ENCODE data around the gene ZFPM1. TPM values are rescaled to one million over a fixed set of nuclear protein-coding genes. Genes with fewer than 3 reads are reported as not detected.

Gene ZFPM1
- total and polyA plus RNA-seq, 2 of the 8 experiments (the other 6 are each of a cell fraction or from before 2014, with no cell fraction given): 0.74 to 4.8 TPM

DNA sequence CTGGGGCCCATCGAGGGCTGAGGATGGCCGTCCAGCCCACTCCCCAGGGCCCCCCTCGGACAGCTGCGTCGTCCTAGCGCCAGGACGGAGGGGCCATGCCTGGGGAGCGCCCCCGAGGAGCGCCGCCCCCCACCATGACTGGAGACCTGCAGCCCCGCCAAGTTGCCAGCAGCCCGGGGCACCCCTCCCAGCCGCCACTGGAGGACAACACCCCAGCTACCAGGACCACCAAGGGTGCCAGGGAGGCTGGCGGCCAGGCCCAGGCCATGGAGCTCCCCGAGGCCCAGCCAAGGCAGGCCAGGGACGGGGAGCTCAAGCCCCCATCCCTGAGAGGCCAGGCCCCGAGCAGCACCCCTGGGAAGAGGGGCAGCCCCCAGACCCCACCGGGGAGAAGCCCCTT lies 25.7 kb upstream of the ZFPM1 start:
- Histone ChIP-seq H4K20me1 (replicated peaks in 1 of 2; ENCODE audit: control insufficient read depth in 1 of 2, insufficient read depth in 2 of 2, low read length in 2 of 2) (peaks cover 0 to 6% of the 10 kb centered on the region in 2 experiments), H3K56ac (replicated peaks; ENCODE audit: insufficient read length, low read depth, low read length) (no peak overlapping the region), H2AFZ (ENCODE audit: low read length) (no peak overlapping the region), H2BK120ac (replicated peaks; ENCODE audit: low read depth, low read length) (no peak overlapping the region), H3K27me3 (replicated peaks in 1 of 4; ENCODE audit: control insufficient read depth in 3 of 4, extremely low read depth in 1 of 4, insufficient read depth in 3 of 4, low read length in 3 of 4) (peaks cover 0 to 24% (median 16%) of the 10 kb centered on the region in 4 experiments; a peak in 5 of 7 replicates), H3K36me3 (ENCODE audit: control insufficient read depth in 2 of 4, insufficient read depth in 4 of 4, low read length in 3 of 4) (no peaks in the 10 kb centered on the region), H3K79me2 (ENCODE audit: control insufficient read depth in 1 of 2, insufficient read depth in 2 of 2, low read length in 2 of 2) (no peaks in the 10 kb centered on the region), H3K14ac (ENCODE audit: insufficient read length) (no peak overlapping the region), H2BK5ac (ENCODE audit: low read depth, low read length) (no peak overlapping the region), H3K9ac (replicated peaks in 1 of 4; ENCODE audit: extremely low read depth in 1 of 4, low read depth in 3 of 4, low read length in 3 of 4) (no peak overlapping the region), H4K8ac (ENCODE audit: extremely low read depth, insufficient read depth, low read length) (no peak overlapping the region), H3K23me2 (ENCODE audit: low read depth, low read length) (peaks cover 9% of the 10 kb centered on the region; the same call in 1 of the 2 replicates), H4K91ac (replicated peaks; ENCODE audit: insufficient read length, low read length) (no peak overlapping the region), H2BK12ac (ENCODE audit: low read depth, low read length) (no peak overlapping the region), H2BK20ac (ENCODE audit: low read length) (no peak overlapping the region), H3K4me1 (replicated peaks in 1 of 4; ENCODE audit: control insufficient read depth in 3 of 4, insufficient read depth in 4 of 4, low read length in 3 of 4) (peaks cover 0 to 5% (median 2%) of the 10 kb centered on the region in 4 experiments; a peak in 2 of 7 replicates), H3K18ac (ENCODE audit: extremely low read depth, low read length) (no peak overlapping the region), H4K5ac (ENCODE audit: insufficient read length, low read depth, low read length) (no peak overlapping the region), H3K9me3 (ENCODE audit: insufficient read depth in 2 of 2, low read depth in 1 of 2, low read length in 1 of 2) (no peaks in the 10 kb centered on the region), H3K23ac (ENCODE audit: insufficient read length) (no peak overlapping the region), H3K4me2 (ENCODE audit: insufficient read depth in 1 of 2, low read depth in 2 of 2, low read length in 2 of 2) (no peak overlapping the region), H3K79me1 (ENCODE audit: low read depth, low read length) (no peaks in the 10 kb centered on the region), H3K4ac (replicated peaks; ENCODE audit: insufficient read length, low read depth, low read length) (no peak overlapping the region), H2BK15ac (ENCODE audit: low read length) (no peak overlapping the region), H2AK5ac (ENCODE audit: low read depth, low read length) (no peak overlapping the region), H3K4me3 (ENCODE audit: extremely low read depth in 1 of 4, insufficient read depth in 2 of 4, low read depth in 3 of 4, low read length in 4 of 4) (no peak overlapping the region), H3K27ac (ENCODE audit: low read depth, low read length) (no peak overlapping the region)
- WGBS, 2 experiments (ENCODE audit: extremely low coverage in 1 of 2, insufficient coverage in 1 of 2, insufficient read length in 1 of 2, insufficient replicate concordance in 2 of 2, low coverage in 1 of 2, low lambda C conversion rate in 2 of 2, missing lambda C conversion rate in 1 of 2): 91% methylated on average over 8 of the region's 19 CpGs; no CpG with 5 or more reads in 1 of the 2 experiments
- DNase-seq (ENCODE audit: low read depth in 1 of 2, low spot score in 2 of 2): no peak
- CTCF ChIA-PET (ENCODE audit: partially characterized antibody): interaction anchor here (0.5 to 2.9 kb wide), 9 partner anchors 10 to 112 kb away, joined by 3 to 24 read pairs (median 4); no protein-coding TSS in a partner anchor
- POLR2A ChIA-PET (ENCODE audit: partially characterized antibody): no interaction called here
- FAIRE-seq: no peak
- TF ChIP-seq SIRT6 (IDR thresholded peaks at IDR 0.05; ENCODE audit: low read length): no peak
